HL-60/S4 treated with retinoic acid at 250 ng/mL for 4 days and 3 days (cell line): ENCODE measurements around the gene SELENOI.

Experiments
- in situ Hi-C: fragments of 300-500 bp; cut with MboI; formaldehyde crosslinking; loops from 2 replicates; pipeline ENCODE4 v1.7.0; 2022; ENCODE audit warnings: low sequenced_read_pairs

The SELENOI gene

GRCh38 chr2:26401739-26402541 is 56.0 kb downstream of the SELENOI start, which contains the start of gene DRC1:
TSS of gene DRC1 (plus strand) at chr2:26401920. CDS start at chr2:26401990, 70 bp downstream.
- in situ Hi-C loops = no loop called here

DNA sequence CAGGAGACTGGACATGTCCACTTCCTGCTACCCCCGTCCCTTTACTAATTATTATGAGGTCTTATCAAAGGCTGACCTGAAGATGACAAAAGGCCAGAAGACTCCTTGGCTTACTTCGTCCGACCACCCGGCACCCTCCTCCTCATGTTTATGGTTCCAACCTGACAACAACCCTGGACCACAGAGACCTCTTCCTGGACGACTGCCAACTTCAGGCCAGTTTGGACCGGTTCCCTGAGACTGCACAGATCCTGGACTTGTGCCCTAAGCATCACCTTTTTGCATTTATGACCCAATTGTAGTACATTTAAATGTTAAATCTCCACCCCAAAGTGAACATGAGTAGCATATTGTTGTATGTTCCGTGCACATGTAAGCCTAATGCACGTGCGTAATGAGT is 61.6 kb downstream of the SELENOI start:
- in situ Hi-C loops = no loop called here

GRCh38 chr2:26409785-26410184 is 63.8 kb downstream of the SELENOI start:
- in situ Hi-C loops = no loop called here

DNA sequence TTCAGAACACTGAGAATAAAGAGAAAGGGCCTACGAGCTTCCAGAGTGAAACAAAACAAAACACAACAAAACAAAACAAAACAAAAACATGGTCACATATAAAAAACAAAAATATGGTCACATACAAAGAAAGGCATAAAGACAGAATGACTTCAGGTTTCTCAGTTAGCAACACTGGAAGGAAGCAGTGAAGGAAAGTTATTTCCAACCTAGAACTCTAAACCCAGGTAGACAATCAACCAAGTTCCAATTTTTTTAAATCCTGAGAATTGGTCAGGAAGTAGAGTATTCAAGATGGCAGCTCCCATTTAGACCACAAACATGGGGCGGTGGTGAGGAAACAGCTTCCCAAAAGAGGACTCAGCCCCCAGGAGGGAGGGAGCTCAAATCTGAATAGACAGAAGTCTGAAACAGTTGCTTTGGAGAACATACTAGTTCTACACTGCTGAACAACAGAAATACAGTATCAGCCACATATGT is 64.9 kb downstream of the SELENOI start:
- in situ Hi-C loops = no loop called here

DNA sequence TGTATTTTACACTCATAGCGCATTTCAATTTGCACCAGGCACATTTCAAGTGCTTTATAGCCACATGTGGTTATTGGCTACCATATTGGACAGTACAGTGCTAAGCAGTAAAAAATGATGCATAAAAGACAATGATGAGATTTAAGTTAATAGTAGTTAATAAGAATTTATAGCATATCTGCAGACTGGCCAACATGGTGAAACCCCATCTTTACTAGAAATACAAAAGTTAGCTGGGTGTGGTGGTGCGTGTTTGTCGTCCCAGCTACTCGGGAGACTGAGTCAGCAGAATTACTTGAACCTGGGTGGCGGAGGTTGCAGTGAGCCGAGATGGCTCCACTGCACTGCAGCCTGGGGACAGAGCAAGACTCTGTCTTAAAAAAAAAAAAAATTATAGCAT is 65.5 kb downstream of the SELENOI start:
- in situ Hi-C loops = no loop called here

GRCh38 chr2:26412091-26412673 is 66.2 kb downstream of the SELENOI start:
- in situ Hi-C loops = no loop called here

GRCh38 chr2:26414311-26414710 is 68.4 kb downstream of the SELENOI start:
- in situ Hi-C loops = no loop called here

DNA sequence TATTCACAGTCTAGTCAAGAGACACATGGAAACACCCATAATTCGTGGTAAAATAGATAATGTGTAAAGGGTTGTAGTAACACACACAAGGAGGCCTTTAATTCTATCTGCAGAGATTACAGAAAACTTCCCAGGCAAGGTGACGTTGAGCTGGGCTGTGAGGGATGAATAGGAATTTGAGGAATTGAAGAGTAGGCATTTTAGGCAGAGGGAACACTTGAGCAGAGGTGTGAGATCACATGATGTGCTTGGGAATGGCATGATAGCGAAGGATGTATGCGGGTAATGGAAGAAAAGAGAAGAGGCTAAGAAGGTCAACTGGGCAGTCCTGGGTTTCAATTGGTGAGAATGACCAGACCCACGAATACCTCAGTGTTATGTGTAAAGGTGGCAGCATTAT is 76.0 kb downstream of the SELENOI start:
- in situ Hi-C loops = no loop called here

GRCh38 chr2:26422947-26423629 is 77.1 kb downstream of the SELENOI start:
- in situ Hi-C loops = no loop called here

GRCh38 chr2:26423750-26424149 is 77.8 kb downstream of the SELENOI start:
- in situ Hi-C loops = no loop called here

GRCh38 chr2:26424221-26424620 is 78.3 kb downstream of the SELENOI start:
- in situ Hi-C loops = no loop called here

DNA sequence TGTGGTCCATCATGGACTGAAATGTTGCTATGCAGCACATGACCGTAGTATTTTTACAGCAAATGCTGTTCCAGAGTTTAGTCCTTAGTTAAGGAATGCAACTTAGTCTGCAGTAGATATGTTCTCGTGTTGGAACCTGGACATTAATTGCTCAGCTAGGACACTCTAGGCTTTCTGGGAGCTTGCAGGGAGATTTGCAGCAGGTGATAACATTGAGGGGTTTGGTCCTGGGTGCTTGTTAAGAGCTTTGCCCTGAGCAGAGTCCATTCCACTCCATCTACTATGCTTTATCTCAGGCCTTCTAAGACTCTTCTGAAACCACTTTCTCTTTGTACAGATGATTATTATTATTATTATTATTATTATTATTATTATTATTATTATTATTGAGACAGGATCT is 82.9 kb downstream of the SELENOI start:
- in situ Hi-C loops = no loop called here

DNA sequence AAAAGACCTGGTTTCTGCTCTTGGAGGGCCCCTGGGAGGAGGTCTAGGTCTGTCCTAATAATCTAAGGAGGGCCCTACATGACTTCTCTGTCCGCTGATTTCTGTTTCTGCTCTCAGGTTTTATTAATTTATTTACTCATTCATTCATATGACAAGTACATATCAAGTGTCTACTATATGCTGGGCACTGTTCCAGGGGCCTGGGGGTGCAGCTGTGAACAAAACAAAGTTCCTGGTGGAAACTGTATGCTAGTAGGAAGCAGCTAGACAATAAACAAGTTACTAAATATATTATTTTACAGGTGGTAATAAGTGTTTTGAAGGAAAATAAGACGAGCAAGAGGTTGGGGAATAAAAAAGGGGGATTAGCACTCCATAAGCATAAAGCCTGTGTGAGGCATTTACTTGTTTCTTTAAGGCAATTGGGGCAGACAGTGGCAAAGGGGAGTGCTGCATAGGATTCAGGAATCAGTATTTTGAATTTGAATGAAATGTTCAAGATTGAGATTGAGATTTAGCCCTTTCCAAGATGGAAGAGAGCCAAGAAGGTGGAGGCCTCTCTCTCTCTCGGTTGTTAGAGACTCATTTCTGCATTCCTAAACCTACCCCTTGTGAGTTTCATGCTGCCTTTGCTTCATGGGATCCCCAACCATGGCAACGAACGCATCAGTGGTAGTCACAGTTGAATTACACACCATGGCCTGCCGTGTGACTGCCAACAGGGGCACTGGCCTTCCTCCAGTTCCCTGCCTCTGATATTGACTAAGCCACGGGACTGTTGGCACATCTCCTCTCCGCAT is 84.0 kb downstream of the SELENOI start:
- in situ Hi-C loops = no loop called here

GRCh38 chr2:26430826-26431225 is 84.9 kb downstream of the SELENOI start:
- in situ Hi-C loops = no loop called here

DNA sequence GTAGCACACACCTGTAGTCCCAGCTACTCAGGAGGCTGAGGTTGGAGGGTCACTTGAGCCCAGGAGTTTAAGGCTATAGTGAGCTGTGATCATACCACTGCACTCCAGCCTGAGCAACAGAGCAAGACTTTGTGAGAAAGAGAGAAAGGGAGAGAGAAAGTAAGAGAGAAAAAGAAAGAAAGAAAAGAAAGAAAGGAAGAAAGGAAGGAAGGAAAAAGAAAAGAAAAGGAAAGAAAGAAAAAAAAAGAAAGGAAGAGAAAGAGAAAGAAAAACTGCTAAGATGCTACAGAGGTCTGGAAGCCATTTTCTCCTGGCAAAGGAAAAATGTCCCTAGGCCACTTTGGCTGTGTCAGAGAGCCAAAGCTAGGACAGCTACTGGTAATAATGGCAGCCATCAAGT is 86.4 kb downstream of the SELENOI start:
- in situ Hi-C loops = no loop called here

DNA sequence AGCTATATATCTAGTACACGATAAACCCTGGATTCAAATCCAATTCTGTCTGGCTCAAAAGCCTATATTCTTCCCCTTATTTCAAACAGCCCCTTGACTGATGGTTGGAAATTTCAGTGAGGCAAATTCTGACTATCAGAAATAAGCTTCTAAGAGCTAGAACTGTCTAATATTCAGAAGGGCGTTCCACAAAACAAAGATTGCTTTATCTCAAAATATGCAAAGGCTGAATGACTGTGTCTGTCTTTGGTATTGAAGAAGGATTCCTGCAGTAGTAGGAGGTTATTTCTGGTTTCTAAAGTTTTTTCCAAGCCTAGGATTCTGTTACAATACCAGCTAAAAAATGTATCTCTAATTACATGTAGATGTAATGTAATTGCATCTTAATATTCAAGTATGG is 86.9 kb downstream of the SELENOI start:
- in situ Hi-C loops = no loop called here

DNA sequence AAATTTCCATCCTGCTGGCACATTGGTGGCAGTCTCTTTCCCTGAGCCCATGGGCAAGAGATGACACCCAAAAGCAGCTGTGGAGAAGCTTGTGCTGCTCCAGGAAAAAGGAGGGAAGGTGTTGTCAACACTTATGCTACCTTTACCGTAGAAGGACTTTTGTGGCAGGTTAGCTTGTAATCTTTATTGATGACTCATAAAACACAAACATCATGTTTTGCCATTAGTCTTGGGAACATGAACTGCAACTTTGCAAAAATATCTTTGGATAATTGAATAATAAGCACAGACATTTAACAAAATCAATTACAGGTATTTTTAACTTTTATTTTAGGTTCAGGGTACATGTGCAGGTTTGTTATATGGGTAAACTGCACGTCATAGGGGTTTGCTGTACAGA is 89.2 kb downstream of the SELENOI start:
- in situ Hi-C loops = no loop called here

DNA sequence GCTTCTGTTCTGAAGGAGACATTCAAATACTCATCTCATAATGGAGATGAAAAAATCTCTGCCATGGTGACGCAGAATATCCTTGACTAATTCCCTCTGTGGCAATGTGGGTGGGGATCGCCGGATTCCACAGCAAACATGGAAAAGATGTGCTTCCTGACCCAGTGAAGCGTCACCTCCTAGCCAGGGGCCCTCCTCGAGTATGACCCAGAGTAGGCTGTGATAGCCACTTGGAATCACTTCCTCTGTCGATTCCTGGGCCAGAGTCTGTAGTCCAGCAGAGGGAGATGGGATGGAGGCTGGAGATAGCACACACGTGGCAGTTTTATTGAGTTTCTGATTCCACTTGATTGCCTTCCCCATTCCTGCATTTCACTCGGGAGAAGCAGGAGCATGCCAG is 92.6 kb downstream of the SELENOI start:
- in situ Hi-C loops = no loop called here

DNA sequence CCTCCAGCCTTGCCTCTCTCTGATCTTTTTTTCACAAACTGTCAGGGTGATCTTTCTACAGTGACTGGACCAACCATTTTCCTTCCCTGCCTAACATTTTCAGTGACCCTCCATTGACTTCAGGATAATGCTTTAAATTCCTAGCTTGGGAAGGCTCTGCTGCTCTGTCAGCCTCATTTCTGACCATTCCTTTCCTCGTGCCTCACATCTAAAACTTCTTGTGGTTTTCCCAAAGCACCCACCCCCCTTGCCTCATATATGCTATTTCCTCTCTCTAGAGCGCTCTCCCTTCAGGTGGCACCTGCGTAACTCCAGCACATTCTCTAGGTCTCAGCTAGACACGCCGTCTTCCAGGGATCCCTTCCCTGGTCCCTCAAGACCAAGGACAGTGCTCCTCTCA is 93.0 kb downstream of the SELENOI start:
- in situ Hi-C loops = no loop called here

DNA sequence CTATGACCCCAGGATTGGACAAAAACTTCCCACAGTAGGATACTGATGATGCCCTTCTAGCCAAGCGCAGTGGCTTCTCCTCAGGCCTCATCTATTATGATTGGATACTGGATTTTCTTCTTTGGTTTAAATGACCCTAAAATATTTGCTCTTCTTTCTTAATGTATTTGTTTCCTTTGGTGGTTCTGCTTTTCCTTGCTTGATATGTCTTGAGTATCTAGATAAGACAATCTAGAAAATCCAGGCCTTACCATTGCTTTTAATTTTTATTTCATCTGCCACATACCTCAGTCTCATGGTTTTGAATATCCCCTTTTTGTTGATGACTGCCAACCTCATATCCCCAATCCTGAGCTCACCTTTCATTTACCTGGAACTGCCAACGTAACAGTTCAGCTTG is 96.4 kb downstream of the SELENOI start:
- in situ Hi-C loops = no loop called here

DNA sequence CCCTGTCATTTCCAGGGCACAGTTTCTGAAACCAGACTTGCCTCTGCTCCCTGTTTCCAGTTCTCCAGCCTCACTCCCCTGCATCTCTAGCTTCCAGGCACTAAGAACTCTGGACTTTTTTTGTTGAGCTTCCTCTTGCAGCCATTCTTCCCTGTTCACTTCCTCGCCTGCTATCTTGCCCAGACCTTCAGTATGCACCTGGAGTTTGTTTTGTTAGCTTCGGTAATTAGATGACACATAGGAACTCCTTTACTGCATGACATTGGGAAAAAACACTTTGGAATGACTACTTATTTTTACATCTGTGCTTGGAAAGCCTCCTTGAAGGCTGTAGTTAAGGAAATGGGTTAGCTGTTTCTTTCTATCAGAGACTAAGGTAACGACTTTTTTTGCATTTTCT is 96.8 kb downstream of the SELENOI start:
- in situ Hi-C loops = no loop called here
